ENCODE measurements around the gene PPAT.

The PPAT gene

DNA sequence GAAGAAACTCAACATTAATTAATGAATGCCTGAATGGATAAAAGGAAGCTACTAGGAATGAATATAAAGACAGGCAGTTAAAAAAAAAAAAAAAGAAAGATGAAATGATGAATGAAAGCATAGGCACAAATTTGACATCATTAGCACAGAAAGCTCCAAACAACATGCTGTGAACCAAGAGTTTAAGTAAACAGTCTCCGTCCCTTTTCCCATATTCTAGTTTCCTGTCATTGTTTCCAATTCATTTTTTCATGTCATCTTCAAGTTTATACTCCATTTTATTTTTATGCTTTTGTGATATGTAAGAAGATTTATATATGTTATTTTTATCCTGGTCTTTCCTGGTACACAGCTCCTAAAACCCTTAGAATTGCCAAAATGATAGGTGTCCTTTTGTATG lies 30.4 kb downstream of the PPAT start:
- Histone ChIP-seq H3K4me3 (ENCODE audit: low read length) (no peak overlapping the region), H3K9me3 (ENCODE audit: control insufficient read depth, low read length) (no peaks in the 10 kb centered on the region), H3K4me1 (ENCODE audit: control insufficient read depth, insufficient read depth, low read length) (no peaks in the 10 kb centered on the region), H3K9ac (ENCODE audit: low read length) (no peak overlapping the region), H3K36me3 (ENCODE audit: control insufficient read depth, insufficient read depth, low read length) (no peaks in the 10 kb centered on the region), H3K27me3 (ENCODE audit: control insufficient read depth, insufficient read depth, low read length) (no peaks in the 10 kb centered on the region)

DNA sequence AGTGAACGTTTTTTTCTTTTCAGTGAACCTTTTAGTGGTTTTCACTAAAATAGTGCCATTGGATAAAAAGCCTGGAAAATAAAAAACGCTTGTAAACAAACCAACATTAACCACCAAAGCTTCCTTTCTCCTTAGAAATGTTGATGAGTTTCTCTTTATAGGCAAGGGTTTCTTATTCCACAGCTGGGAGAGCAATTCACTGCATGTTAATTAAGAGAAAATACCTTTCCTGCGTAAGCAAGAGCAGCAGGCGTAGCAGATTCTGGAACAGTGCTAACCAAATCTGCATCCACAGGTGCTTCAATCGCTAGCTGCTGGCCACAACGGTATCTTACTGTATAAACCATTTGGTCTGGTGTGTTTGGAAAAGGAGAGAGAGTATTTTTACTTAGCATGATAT lies 34.9 kb downstream of the PPAT start:
- Histone ChIP-seq H3K4me3 (ENCODE audit: low read length) (no peak overlapping the region), H3K9me3 (ENCODE audit: control insufficient read depth, low read length) (no peaks in the 10 kb centered on the region), H3K4me1 (ENCODE audit: control insufficient read depth, insufficient read depth, low read length) (no peaks in the 10 kb centered on the region), H3K9ac (ENCODE audit: low read length) (no peak overlapping the region), H3K36me3 (ENCODE audit: control insufficient read depth, insufficient read depth, low read length) (no peaks in the 10 kb centered on the region), H3K27me3 (ENCODE audit: control insufficient read depth, insufficient read depth, low read length) (no peaks in the 10 kb centered on the region)

DNA sequence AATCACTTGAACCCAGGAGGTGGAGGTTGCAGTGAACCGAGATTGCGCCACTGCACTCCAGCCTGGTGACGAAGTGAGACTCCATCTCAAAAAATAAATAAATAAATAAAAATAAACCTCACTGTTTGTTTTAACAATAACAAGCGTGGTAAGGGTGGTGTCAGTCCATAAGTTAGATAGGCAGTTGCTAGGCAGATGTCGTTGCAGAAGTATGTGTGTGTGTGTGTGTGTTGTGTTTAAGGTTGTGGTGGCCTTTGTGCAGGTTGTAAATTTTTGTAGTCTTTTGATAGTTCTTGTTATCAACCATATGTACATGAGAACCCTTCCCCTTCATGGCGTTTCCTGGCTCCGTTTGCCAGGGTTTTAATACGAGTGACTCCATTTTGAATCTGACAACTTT lies 44.1 kb downstream of the PPAT start:
- no peaks in the 10 kb centered on the region for H3K36me3 ChIP-seq (ENCODE audit: control insufficient read depth, insufficient read depth, low read length)
- H3K4me1 ChIP-seq (ENCODE audit: control insufficient read depth, insufficient read depth, low read length): peaks cover 5% of the 10 kb centered on the region
- H3K4me3 ChIP-seq (ENCODE audit: low read length): no peak overlapping the region
- H3K9ac ChIP-seq (ENCODE audit: low read length): no peak overlapping the region
- no peaks in the 10 kb centered on the region for H3K27me3 ChIP-seq (ENCODE audit: control insufficient read depth, insufficient read depth, low read length)
- H3K9me3 ChIP-seq (ENCODE audit: control insufficient read depth, low read length): no peaks in the 10 kb centered on the region

DNA sequence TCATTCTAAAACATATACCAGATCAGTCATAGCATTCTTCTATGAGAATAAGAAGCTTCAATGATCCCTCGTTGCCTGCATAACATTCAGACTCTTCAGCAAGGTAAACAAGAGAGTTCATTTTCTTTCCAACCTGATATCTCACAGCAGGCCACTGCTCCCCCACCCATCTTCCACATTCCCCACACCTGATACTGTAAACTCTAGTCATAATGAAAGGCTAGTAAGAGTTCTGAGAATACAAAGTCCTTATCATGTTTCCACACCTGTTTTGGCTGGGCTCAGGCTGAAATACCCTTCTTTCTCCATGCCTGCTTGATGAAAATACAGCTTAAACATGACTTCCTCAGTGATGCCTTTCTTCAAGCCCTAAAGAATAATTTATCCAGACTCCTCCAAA lies 45.9 kb downstream of the PPAT start:
- Histone ChIP-seq H3K27me3 (ENCODE audit: control insufficient read depth, insufficient read depth, low read length) (no peaks in the 10 kb centered on the region), H3K36me3 (ENCODE audit: control insufficient read depth, insufficient read depth, low read length) (no peaks in the 10 kb centered on the region), H3K9ac (ENCODE audit: low read length) (no peak overlapping the region), H3K4me3 (ENCODE audit: low read length) (no peak overlapping the region), H3K4me1 (ENCODE audit: control insufficient read depth, insufficient read depth, low read length) (peaks cover 5% of the 10 kb centered on the region), H3K9me3 (ENCODE audit: control insufficient read depth, low read length) (no peaks in the 10 kb centered on the region)

DNA sequence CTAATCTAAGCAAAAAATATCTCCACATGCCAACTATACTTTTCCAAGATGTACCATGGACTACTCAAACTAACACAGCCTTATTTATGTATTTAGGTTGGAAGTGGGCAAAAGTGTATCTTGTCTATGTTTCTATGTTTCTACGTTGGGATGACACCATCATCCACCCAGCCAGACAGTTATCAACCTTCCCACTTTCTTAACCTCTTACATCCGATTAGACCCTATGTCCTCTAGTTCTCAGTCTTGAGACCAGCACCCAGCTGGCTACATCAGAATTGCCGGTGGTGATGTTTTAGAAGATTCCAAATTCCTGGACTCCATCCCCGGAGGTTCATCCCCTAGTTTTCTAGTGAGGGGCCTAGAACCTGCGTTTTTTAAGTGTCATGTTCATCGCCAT lies 47.1 kb downstream of the PPAT start:
- H3K36me3 ChIP-seq (ENCODE audit: control insufficient read depth, insufficient read depth, low read length): no peaks in the 10 kb centered on the region
- no peaks in the 10 kb centered on the region for H3K9me3 ChIP-seq (ENCODE audit: control insufficient read depth, low read length)
- peak overlapping the region; percentile 95 for H3K9ac ChIP-seq (ENCODE audit: low read length)
- H3K27me3 ChIP-seq (ENCODE audit: control insufficient read depth, insufficient read depth, low read length): no peaks in the 10 kb centered on the region
- H3K4me1 ChIP-seq (ENCODE audit: control insufficient read depth, insufficient read depth, low read length): peaks cover 5% of the 10 kb centered on the region
- H3K4me3 ChIP-seq (ENCODE audit: low read length): peak overlapping the region; percentile 83

DNA sequence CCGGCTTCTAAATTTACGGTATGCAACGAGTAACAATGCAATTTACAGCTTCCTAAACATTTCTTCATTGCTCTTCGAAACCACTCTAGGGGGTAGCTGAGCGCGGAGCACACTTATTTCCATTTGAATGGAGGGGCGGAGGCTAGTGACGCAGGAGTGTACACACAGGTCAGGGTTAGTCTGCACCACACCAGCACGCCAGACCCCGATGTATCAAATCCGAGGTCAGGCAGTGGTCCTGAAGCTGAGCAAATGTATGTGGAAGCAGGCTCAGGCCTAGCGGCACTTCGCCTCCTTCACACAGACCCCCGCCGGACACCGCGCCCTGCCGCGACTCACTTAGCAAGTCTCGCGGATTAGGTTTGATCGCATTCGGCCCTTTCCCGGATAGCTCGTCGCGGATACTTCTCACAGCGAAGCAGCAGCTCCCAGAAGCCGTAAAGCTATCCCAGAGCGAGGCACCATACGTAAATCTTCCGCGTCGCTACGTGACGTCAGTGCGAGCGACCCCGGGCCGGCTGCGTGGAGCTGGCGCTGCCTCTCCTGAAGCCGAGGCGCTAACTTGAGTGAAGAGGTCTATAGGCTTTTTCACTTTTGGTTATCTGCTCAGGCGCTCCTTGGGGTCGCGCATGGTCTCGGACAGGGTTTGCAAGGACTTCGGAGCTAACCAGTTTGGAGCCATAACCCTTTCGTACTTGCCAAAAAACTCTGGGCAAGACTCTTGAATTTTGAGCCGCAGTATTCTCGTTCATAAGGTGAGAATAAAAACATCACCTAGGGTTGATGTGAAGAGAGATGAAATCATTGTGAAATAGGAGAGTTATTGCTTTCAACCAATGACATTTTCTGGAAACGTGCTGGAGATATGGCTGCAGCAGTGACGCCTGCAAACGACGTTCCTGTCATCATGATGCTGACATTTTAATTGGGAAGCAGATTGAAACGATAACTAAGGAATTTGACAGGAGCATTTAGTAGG lies 48.1 kb downstream of the PPAT start, which contains the start of gene AASDH:
Gene AASDH (minus strand): TSS at position 469 of the 979 bp plus-strand sequence. CDS start 3,192 bp downstream, outside the sequence.
- Histone ChIP-seq H3K4me1 (ENCODE audit: control insufficient read depth, insufficient read depth, low read length) (peaks cover 5% of the 10 kb centered on the region), H3K4me3 (ENCODE audit: low read length) (peak within 1 kb of the TSS; percentile 83), H3K36me3 (ENCODE audit: control insufficient read depth, insufficient read depth, low read length) (no peaks in the 10 kb centered on the region), H3K9ac (ENCODE audit: low read length) (peak within 1 kb of the TSS; percentile 95), H3K27me3 (ENCODE audit: control insufficient read depth, insufficient read depth, low read length) (no peaks in the 10 kb centered on the region), H3K9me3 (ENCODE audit: control insufficient read depth, low read length) (no peaks in the 10 kb centered on the region)

DNA sequence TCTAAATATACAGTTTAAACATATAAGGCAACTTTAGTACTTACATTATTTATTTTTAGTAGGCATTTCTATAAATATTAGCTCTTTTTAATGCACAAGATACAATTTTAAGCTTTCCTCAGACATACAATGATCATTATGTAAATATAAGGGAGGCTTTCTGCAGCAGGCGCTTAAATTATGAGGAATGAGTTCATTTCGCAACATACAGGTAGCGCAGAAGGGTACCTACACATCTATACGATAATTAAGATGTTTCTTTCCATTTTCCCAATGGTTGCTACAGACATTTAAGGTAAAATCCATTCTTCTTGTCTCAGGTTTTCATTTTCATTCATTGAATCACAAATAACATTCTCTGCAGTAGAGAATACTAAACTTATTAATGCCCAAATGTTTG lies 49.3 kb downstream of the PPAT start:
- Histone ChIP-seq H3K4me1 (ENCODE audit: control insufficient read depth, insufficient read depth, low read length) (peaks cover 5% of the 10 kb centered on the region), H3K4me3 (ENCODE audit: low read length) (no peak overlapping the region), H3K9ac (ENCODE audit: low read length) (no peak overlapping the region)

DNA sequence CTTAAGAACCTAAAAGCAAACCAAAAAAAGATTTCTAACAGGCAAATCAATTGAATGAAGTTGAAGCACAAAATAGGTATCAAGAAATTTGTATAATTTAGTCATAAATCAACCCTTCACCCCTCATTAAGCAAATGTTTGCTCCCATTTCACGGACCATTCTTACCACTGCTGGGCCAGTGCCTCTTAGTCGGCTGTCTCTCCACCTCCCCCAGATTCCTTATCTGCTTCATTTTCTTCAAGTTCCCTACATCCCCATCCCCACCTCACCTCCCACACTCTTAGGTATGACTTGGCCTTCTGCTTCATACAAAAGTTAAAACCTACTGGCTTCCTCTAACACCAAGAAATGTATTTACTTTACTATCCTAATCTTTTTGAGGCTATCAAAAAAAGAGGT lies 60.0 kb downstream of the PPAT start:
- no peaks in the 10 kb centered on the region for H3K9me3 ChIP-seq (ENCODE audit: control insufficient read depth, low read length)
- no peaks in the 10 kb centered on the region for H3K36me3 ChIP-seq (ENCODE audit: control insufficient read depth, insufficient read depth, low read length)
- no peaks in the 10 kb centered on the region for H3K4me1 ChIP-seq (ENCODE audit: control insufficient read depth, insufficient read depth, low read length)
- no peaks in the 10 kb centered on the region for H3K27me3 ChIP-seq (ENCODE audit: control insufficient read depth, insufficient read depth, low read length)
- no peak overlapping the region for H3K9ac ChIP-seq (ENCODE audit: low read length)
- H3K4me3 ChIP-seq (ENCODE audit: low read length): no peak overlapping the region

More for the DNA sequence above, 49.3 kb downstream of the PPAT start:
- Histone ChIP-seq H3K27me3 (ENCODE audit: control insufficient read depth, insufficient read depth, low read length) (no peaks in the 10 kb centered on the region), H3K36me3 (ENCODE audit: control insufficient read depth, insufficient read depth, low read length) (no peaks in the 10 kb centered on the region), H3K9me3 (ENCODE audit: control insufficient read depth, low read length) (no peaks in the 10 kb centered on the region)

DNA sequence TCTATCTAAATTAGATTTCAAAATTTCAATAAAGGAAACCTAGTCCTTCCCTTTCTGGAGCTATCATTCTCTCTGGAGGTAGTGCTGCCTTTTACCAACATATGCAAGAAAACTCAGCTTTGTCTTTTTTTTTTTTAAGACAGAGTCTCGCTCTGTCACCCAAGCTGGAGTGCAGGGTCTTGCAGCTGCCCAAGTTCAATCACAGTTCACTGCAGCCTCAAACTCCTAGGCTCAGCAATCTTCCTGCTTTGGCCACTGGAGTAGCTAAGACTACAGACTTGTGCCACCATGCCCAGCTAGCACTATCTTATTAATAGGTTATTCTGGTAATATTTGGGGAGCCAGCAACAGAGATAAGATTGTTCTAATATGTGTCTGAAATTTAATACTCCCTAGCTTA lies 60.5 kb downstream of the PPAT start:
- H3K36me3 ChIP-seq (ENCODE audit: control insufficient read depth, insufficient read depth, low read length): no peaks in the 10 kb centered on the region
- no peak overlapping the region for H3K9ac ChIP-seq (ENCODE audit: low read length)

DNA sequence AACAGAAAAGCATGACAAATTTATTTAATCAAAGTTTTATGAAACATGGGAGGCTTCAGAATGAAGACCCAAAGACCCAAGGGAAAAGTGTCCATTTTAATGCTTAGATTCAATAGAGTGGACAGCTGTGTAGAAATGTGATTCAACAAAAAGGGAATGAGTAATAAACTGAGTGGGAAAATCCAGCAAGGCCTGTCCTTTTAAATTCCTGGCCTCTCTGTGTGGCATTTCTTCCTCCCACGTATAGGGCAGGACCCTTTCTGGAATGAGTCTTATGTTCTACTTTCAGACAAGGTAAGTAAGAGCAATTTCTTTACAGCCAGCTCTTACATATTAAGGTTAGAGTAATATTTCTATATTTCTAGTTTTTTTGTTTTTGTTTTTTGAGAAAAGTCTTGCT lies 62.6 kb downstream of the PPAT start:
- Histone ChIP-seq H3K9me3 (ENCODE audit: control insufficient read depth, low read length) (no peaks in the 10 kb centered on the region), H3K36me3 (ENCODE audit: control insufficient read depth, insufficient read depth, low read length) (no peaks in the 10 kb centered on the region), H3K27me3 (ENCODE audit: control insufficient read depth, insufficient read depth, low read length) (no peaks in the 10 kb centered on the region), H3K9ac (ENCODE audit: low read length) (no peak overlapping the region), H3K4me1 (ENCODE audit: control insufficient read depth, insufficient read depth, low read length) (no peaks in the 10 kb centered on the region), H3K4me3 (ENCODE audit: low read length) (no peak overlapping the region)

More for the DNA sequence above, 60.5 kb downstream of the PPAT start:
- Histone ChIP-seq H3K9me3 (ENCODE audit: control insufficient read depth, low read length) (no peaks in the 10 kb centered on the region), H3K27me3 (ENCODE audit: control insufficient read depth, insufficient read depth, low read length) (no peaks in the 10 kb centered on the region), H3K4me1 (ENCODE audit: control insufficient read depth, insufficient read depth, low read length) (no peaks in the 10 kb centered on the region), H3K4me3 (ENCODE audit: low read length) (no peak overlapping the region)

DNA sequence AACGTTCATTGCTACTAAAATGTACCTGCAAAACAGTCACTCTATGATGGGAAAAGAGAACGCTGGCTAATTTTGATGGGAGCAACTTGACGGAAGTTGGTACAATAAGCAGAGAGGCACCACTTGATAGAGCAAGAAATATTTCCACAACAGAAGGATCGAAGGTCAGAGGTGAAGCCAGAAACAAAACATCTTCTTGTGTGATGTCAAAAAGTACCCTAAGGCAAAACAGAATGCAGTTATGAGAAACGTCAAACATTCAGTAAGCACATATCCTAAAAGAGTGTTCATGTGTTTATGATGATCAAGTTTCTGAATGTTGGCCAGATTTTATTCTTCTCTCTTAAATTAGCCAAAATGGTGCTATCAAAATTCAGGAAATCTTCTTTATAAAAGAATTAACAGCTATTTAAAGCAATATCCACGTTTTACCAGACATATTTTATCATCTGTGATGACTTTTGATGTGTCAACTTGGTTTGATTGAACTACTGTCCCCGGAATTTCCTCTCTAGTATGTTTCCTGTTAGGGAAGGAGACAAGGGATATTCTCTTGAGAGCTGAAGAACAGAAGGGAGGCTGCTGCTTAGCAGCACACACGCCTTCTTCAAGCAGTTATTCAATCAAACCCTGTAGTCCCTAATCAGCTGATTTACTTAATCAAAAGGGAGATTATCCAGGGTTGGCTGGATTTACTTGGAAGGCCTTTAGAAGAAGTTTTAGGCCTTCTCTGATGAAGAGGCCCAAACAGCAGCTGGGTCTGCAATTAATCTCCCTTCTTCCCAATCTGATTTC lies 63.8 kb downstream of the PPAT start:
- H3K27me3 ChIP-seq (ENCODE audit: control insufficient read depth, insufficient read depth, low read length): no peaks in the 10 kb centered on the region
- H3K9me3 ChIP-seq (ENCODE audit: control insufficient read depth, low read length): no peaks in the 10 kb centered on the region
- no peak overlapping the region for H3K4me3 ChIP-seq (ENCODE audit: low read length)
- no peak overlapping the region for H3K9ac ChIP-seq (ENCODE audit: low read length)
- H3K4me1 ChIP-seq (ENCODE audit: control insufficient read depth, insufficient read depth, low read length): no peaks in the 10 kb centered on the region
- no peaks in the 10 kb centered on the region for H3K36me3 ChIP-seq (ENCODE audit: control insufficient read depth, insufficient read depth, low read length)

DNA sequence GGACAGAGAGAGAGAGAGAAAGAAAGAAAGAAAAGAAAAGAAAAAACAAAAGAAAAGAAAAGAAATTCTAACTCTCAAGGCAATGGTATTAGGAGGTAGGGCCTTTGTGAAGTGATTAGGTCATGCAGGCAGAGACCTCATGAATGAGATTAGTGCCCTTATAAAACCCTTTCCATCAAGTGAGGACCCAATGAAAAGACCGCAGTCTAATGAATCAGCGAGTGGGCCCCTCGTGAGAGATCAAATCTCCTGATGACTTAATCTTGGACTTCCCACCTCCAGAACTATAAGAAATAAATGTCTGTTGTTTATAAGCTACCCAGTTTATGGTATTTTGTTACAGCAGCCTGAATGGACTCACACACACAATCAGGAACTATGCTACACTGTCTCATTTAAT lies 65.0 kb downstream of the PPAT start:
- no peaks in the 10 kb centered on the region for H3K9me3 ChIP-seq (ENCODE audit: control insufficient read depth, low read length)
- H3K36me3 ChIP-seq (ENCODE audit: control insufficient read depth, insufficient read depth, low read length): no peaks in the 10 kb centered on the region
- H3K4me3 ChIP-seq (ENCODE audit: low read length): no peak overlapping the region
- no peak overlapping the region for H3K9ac ChIP-seq (ENCODE audit: low read length)
- H3K27me3 ChIP-seq (ENCODE audit: control insufficient read depth, insufficient read depth, low read length): no peaks in the 10 kb centered on the region
- no peaks in the 10 kb centered on the region for H3K4me1 ChIP-seq (ENCODE audit: control insufficient read depth, insufficient read depth, low read length)
